ENCODE results near the gene GTPBP6.
"Not testable (repeated sequence)": the region's sequence is repeated elsewhere in the genome, so short reads cannot be mapped to it uniquely, and the experiment has no call there.

Gene GTPBP6

DNA sequence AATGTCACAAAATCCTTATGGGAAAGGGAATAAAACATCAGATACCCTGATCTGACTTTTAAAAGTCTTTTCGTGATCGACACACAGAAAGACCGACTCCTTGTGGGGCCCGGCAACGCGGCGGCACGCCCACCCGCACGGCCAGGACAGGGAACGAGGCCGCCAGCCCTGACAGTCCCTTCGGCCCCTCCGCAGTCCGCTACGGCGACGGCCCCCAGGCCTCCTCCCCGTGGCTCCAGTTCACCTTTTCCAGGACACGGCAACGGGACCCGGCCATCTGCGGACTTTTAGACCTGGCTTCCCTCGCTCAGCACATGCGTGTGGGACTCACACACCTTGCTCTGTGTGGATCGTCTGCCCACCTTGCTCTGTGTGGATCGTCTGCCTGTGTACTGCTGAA is 33.6 kb upstream of the GTPBP6 start:
- DNase-seq (ENCODE audit: low read depth in 1 of 2, low spot score in 1 of 2), result no peak

DNA sequence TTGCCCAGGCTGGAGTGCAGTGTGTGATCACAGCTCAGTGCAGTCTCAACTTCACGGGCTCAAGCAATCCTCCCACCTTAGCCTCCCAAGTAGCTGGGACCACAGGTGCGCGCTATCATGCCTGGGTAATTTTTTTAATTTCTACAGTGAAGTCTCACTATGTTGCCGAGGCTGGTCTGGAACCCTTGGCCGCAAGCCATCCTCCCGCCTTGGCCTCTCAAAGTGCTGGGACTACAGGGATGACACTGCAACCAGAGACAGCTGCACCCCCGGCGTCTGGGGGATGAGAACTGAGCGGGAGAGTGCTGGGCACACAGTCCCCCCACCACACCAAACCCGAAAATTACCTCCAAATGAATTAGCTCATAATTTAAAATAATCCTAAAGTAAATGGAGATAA is 33.1 kb upstream of the GTPBP6 start:
- no peak for DNase-seq (ENCODE audit: low read depth in 1 of 2, low spot score in 1 of 2)

DNA sequence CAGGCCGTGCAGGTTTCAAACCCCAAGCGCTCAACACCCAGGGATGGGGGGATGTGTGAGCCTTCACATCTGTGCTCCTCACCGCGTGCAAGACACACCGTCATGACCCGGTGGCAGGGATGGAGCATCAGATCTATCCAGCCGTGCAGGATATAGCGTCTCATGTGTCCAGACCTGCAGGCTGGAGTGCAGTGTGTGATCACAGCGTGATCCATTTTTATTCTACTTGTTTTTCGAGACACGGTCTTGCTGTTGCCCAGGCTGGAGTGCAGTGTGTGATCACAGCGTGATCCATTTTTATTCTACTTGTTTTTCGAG is 32.7 kb upstream of the GTPBP6 start:
- not testable (repeated sequence) for DNase-seq (ENCODE audit: low read depth in 1 of 2, low spot score in 1 of 2)

DNA sequence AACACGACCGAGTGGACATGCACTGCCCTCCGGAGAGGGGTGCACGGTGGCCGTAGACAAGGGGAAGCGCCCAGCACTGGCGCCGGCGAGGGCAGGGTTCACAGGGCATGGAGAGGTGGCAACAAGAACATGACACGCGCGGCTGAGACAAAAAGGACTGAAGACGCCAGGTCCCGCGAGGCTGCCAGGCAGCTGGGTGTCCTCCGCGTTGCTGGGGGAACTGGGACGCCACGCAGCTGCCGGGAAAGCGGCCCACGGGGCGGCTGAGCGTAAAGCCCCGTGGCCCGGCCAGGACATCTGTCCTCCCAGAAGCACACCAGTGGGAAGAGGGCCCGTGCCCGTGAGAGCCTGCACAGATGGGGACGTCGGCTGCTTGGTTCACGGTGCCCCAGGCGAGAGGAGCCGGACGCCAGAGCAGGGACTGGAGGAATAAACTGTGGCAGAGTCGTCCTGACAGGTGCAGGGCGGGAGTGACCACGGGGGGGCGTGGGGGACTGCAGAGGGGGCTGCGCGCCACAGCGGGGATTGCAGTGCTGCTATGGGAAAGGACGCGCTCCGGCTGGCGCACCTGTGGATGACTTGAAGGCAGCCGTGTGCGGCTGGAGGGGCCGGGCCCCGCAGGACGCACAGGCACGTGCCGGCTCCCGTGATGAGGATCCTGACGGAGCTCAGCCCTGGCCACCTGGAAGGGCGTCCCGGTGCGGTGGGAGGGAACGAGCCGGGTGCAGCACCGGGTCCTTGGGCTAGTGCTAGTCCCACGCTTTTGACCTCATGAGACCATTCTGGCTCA is 32.1 kb upstream of the GTPBP6 start:
- no peak for DNase-seq (ENCODE audit: low read depth in 1 of 2, low spot score in 1 of 2)

GRCh38 chrX:350148-350533 is 31.5 kb upstream of the GTPBP6 start:
- DNase-seq (ENCODE audit: low read depth in 1 of 2, low spot score in 1 of 2), result no peak

DNA sequence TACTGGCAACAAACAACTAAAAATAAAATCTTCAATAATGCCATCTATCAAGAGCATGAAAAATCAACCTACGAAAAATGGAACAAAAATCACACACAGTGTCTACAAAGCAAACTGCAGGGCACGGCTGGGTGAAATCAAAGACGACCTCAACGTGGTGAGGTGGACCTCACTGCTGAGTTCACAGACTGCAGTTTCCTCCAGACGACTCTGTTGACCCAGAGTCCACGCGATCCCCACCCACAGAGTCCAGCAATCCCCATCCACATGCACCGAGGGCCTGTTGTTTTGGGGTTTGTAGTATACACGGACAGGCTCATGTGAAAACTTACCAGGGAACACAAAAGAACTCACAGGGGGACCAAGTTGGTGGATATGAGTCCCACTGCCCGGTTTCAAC is 31.1 kb upstream of the GTPBP6 start:
- DNase-seq (ENCODE audit: low read depth in 1 of 2, low spot score in 1 of 2), result no peak

DNA sequence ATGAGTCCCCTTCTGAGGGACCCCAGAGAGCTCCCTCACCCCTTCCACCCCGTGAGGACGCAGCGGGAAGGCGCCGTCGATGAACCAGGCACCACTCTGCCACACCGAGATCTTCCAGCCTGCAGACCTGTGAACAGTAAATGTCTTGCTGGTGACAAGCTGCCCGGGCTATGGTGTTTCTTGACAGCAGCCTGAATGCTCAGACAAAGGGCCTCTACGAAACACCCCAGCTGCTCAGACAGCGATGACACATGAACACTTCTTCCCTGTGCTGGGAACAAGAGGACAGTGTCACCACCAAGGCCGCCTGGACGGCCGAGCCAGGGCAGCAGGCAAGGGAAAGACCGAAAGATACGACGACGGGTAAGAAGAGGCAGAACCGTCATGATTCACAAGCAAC is 30.6 kb upstream of the GTPBP6 start:
- DNase-seq (ENCODE audit: low read depth in 1 of 2, low spot score in 1 of 2), result no peak

DNA sequence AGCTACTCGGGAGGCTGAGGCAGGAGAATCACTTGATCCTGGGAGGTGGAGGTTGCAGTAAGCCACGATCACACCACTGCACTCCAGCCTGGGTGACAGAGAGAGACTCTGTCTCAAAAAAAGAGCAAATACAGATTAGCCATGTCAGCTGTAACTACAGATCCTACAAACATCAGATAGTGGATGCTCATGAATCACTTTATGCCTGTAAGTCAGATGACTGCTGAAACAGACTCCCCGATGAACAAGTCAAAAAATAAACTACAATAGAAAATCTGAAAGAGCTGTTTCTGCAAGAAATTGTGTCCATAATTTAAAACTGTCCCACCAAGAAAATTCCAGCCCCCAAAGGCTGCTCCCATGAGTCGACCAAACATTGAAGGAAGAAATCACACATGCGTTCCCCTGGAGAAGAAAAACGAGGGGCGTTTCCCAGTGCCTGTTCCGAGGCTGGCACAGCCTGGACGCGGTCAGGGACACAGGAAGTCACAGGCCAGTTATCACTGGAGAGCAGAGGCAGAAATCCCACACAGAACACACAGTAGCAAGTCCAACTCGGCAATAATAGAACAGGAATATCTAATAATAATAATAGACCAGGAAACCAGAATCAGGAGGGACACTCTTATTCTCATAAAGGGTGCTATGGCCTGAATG is 30.0 kb upstream of the GTPBP6 start:
- no peak for DNase-seq (ENCODE audit: low read depth in 1 of 2, low spot score in 1 of 2)

DNA sequence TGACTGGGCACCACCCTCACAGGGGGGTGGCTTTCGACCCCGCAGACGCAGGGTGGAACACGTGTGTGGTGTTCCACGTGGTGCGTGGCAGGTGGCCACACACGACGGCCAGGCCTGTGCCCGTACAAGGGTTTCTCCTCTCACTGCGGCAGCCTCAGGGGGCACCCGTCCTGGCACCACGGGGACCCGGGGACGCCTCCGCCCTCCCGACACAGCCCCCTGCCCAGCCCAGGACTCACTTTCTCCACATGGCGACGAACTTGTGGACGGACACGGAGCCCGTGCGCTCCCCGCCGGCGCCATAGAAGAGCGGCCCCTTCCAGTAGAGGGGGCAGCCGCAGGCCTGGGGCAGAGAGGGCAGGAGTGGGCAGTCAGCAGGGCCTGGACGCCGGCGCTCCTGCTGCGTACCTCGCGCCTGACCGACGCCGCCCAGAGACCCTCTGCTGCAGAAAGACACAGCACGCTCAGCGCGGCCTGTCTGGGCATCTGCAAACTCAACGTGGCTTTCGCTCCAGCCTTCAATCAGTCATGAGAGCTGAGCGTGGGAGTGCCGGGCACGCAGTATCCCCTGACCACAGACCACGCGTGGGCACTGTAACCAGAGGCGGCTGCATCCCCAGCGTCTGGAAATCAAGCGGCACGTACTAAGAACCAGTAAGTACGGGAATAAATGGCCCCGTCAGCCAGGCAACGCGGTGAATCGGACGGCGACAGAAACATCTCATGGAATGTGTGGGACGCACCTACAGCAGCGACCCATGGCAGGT is 28.9 kb upstream of the GTPBP6 start:
- no peak for DNase-seq (ENCODE audit: low read depth in 1 of 2, low spot score in 1 of 2)

- no peak for DNase-seq (ENCODE audit: low read depth in 1 of 2, low spot score in 1 of 2)
These were observed 27.6 kb upstream of the GTPBP6 start for GRCh38 chrX:346034-346813.

- DNase-seq (ENCODE audit: low read depth in 1 of 2, low spot score in 1 of 2), result no peak
These were observed 26.7 kb upstream of the GTPBP6 start for GRCh38 chrX:345020-345925.

- DNase-seq (ENCODE audit: low read depth in 1 of 2, low spot score in 1 of 2), result no peak
These were observed 25.8 kb upstream of the GTPBP6 start for GRCh38 chrX:344371-344901.

GRCh38 chrX:341541-342101 is 23.0 kb upstream of the GTPBP6 start:
- no peak for DNase-seq (ENCODE audit: low read depth in 1 of 2, low spot score in 1 of 2)

- no peak for DNase-seq (ENCODE audit: low read depth in 1 of 2, low spot score in 1 of 2)
These were observed 22.2 kb upstream of the GTPBP6 start for GRCh38 chrX:340641-341423.

GRCh38 chrX:340121-340520 is 21.5 kb upstream of the GTPBP6 start:
- no peak for DNase-seq (ENCODE audit: low read depth in 1 of 2, low spot score in 1 of 2)

DNA sequence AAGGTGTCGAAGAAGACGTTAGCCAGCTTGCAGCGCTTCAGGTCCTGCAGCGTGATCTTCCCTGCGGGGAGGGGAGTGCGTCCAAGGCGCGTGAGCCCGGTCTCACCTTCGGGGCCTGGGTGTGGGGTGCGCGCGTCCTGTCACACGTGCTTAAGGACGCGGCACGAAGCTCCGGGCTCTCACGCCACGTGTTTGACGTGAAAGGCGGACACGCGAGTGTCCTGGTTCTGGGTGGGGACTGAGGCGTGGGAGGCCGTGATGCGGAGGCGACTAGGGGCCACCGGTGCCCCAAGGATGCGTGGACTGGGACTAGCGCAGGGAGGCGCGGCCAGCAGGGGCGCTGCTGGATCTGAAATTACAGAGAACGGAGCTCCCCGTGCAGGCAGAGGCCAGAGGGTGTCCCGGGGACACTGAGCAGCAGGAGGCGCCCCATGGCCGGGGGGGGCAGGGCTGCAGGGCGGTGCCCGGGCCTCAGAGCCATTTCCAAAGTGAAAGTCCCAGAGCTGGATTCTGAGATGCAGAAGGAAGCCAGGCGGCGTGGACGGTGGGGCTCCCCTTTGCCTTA is 20.3 kb upstream of the GTPBP6 start:
- no peak for DNase-seq (ENCODE audit: low read depth in 1 of 2, low spot score in 1 of 2)

DNA sequence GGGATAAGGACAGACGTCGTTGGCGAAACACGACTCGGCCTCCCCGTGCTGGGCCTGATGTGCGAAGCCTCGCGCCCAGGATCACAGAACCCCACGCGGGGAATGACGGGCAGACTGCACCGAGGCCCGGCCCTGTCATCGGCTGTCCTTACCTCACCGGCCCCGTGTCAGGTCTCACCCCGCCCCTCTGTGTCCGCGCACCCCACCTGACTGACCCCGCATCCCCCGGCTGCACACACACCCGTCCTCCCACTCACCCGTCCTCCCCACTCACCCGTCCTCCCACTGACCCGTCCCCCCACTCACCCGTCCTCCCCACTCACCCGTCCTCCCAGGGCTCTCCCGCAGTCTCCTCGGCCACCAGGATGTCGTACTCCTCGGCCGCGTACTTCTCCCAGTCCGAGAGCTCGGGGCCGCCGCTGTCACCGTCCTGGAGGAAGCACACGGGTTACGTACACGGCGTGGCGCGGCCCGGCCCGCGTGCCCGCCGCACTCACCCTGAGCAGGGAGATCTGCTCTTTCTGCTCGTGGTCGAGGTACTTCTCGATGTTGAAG is 19.8 kb upstream of the GTPBP6 start:
- DNase-seq (ENCODE audit: low read depth in 1 of 2, low spot score in 1 of 2), result no peak

GRCh38 chrX:337331-337831 is 18.8 kb upstream of the GTPBP6 start:
- no peak for DNase-seq (ENCODE audit: low read depth in 1 of 2, low spot score in 1 of 2)

Measured in activated CD4-positive, alpha-beta T cell treated with anti-CD3 and anti-CD28 coated beads, Interleukin-2, amount 50 U/mL, for 24 hours (primary cell).